GM12864 (cell line): ENCODE data around the gene CELA2A.

Source experiments
- DNase-seq: peaks from one replicate; pipeline ENCODE4 v3.0.0-alpha.2; 2011; ENCODE audit warnings: low read depth
- H3K4me3 ChIP-seq: 2 replicates; pipeline ENCODE4 v1.5.1; 2011; ENCODE audit warnings: mild to moderate bottlenecking, low read depth, low read length, control low read depth
- TF ChIP-seq, protein P1 (sequence below): IDR thresholded peaks from 2 replicates; pipeline ENCODE4 v1.5.1; 2011; ENCODE audit warnings: low read depth, mild to moderate bottlenecking, moderate library complexity, low read length, control low read depth, inconsistent platforms; ENCODE audit errors: missing control alignments

The CELA2A gene

GRCh38 chr1:15411593-15412137 lies 44.9 kb upstream of the CELA2A start:
- H3K4me3 ChIP-seq, result peak overlapping the region; percentile 90
- DNase-seq, result no peak

DNA sequence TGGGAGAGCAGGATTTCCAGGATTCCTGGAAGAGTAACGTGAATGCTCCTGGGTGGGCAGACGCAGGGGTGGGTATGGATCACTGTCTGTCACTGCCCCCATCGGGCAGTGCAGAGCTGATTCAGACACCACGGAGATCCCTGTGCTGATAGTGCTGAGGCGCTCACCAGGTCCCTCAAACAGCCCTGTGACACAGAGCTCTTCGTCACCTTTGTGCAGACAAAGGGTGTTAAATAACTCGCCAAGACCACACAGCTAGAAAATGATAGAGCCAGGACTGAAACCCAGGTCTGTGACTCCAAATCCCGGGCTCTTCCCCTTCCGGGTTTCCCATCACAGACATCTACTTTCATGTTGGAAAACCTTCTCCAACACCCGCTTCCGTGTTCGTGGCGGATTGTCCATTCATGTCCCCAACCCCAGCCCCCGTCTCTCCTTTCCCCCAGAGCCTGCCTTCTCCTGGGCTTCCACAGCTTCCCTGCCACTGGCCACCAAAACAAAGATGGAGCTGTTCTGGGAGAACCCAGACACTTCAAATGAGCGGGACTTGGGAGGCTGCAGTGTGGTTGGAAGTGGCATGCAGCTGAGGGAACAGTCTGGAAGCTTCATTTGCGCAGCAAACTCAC lies 44.2 kb upstream of the CELA2A start:
- no peak for DNase-seq
- H3K4me3 ChIP-seq, result peak overlapping the region; percentile 90; the same call in 1 of the 2 replicates
- TF ChIP-seq, protein P1, sequence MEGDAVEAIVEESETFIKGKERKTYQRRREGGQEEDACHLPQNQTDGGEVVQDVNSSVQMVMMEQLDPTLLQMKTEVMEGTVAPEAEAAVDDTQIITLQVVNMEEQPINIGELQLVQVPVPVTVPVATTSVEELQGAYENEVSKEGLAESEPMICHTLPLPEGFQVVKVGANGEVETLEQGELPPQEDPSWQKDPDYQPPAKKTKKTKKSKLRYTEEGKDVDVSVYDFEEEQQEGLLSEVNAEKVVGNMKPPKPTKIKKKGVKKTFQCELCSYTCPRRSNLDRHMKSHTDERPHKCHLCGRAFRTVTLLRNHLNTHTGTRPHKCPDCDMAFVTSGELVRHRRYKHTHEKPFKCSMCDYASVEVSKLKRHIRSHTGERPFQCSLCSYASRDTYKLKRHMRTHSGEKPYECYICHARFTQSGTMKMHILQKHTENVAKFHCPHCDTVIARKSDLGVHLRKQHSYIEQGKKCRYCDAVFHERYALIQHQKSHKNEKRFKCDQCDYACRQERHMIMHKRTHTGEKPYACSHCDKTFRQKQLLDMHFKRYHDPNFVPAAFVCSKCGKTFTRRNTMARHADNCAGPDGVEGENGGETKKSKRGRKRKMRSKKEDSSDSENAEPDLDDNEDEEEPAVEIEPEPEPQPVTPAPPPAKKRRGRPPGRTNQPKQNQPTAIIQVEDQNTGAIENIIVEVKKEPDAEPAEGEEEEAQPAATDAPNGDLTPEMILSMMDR, result no peak

More at GRCh38 chr1:15411593-15412137, 44.9 kb upstream of the CELA2A start:
- TF ChIP-seq, protein P1, result no peak

GRCh38 chr1:15412843-15413242 lies 43.7 kb upstream of the CELA2A start:
- no peak for DNase-seq
- TF ChIP-seq, protein P1, result no peak

DNA sequence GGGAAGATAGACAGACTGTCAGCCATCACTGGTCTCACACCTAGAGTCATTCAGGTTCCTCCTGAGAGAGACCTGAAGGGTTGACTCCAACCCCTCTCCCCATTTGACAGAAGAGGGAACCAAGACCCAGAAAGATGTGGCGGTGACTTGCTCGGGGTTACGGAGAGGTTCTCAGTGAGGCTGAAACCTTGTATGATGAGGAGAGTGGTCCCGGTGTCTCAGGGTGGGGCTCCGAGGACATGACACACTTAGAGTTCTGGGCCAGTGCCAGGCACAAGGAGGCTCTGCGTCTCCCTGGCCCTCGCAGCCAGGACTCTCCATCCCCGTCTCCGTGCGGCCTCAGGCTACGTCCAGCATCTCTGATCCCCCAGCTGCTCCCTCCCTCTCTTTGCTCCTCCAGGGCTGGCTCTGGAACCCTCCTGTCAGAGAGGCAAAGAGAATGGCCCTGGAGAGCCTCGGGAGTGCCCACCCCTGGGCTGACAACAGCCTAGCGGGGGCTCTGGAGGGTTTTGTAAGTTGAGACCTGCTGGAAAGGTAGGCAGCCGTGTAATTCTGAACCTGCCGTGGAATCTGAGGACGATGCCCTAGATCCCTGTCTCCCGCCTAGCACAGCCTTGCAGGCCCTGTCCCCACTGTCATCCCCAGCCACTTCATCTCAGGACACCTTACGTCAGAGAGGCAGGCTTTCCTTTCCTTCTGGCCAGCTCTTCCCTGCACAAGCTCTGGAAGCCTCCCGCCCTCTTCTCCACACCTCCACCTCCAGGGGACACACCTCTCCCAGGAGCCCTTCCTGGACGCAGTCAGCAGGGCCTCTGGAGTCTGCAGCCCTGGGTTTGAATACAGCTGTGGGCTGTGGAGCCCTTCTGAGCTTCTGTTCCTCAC lies 42.7 kb upstream of the CELA2A start:
- TF ChIP-seq, protein P1, result no peak
- no peak for DNase-seq
- no peak overlapping the region for H3K4me3 ChIP-seq

More at GRCh38 chr1:15412843-15413242, 43.7 kb upstream of the CELA2A start:
- H3K4me3 ChIP-seq, result no peak overlapping the region

GRCh38 chr1:15414445-15414983 lies 42.0 kb upstream of the CELA2A start:
- H3K4me3 ChIP-seq, result no peak overlapping the region
- TF ChIP-seq, protein P1, result no peak
- DNase-seq, result no peak

DNA sequence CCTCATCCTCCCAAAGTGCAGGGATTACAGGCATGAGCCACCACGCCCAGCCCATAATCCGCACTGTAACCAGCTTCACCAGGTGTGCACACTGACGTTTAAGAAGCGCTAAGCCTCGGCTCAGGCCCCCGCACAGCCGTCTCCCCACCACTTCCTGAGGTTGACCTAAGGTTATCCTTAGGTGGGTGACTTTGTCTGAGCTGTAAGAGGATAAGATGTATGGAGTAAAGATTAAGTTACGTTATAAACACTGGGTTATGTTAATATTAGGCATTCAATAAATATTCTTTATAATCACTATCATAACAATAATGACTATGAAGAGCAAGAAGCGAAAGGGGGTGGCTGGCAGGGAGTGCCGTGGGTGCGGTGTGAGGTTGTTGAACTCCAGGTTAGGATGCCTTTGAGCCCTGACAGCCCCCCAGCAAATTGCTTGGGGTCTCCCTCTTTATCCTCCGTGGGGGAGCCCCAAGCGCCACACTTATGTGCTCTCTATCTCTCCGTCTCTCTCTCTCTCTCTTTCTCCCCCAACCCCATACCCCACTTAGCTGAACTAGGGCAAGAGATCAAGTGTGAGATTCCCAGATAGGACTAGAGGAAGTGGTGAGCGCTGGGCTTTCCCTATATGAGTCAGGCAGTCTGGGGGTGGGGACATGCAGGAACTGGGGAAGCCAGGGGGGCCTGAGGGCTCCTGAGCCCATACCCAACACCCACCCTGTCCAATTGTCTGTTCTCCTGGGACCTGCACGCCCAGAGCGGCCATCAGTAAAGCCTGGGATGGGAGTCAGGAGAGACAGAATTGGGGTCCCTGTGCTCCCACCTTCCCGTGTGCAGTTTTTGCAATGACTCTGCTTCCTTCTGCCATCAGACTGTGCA lies 39.2 kb upstream of the CELA2A start:
- no peak for DNase-seq
- H3K4me3 ChIP-seq, result peak overlapping the region; percentile 1; the same call in 1 of the 2 replicates
- TF ChIP-seq, protein P1, result no peak
